Suprapubic skin (tissue), 4 donors: ENCODE results near the gene CEP57. TPM values are rescaled to one million over a fixed set of nuclear protein-coding genes. Genes with fewer than 3 reads are reported as not detected.
A peak's percentile ranks its signal among the peaks of the same experiment; 100 is the strongest.

ENCODE experiments used
- DNase-seq, 2 donors: peaks; one replicate each; pipeline ENCODE4 v3.0.0-alpha.2; 2019; ENCODE audit warnings: low spot score in 2 of 2
- H3K27ac ChIP-seq: fragments of 200-600 bp; sonication (generic); one replicate; pipeline ENCODE4 v1.5.1; 2019
- H3K27me3 ChIP-seq: fragments of 200-600 bp; sonication (generic); one replicate; pipeline ENCODE4 v1.5.1; 2019
- H3K36me3 ChIP-seq: fragments of 200-600 bp; sonication (generic); one replicate; pipeline ENCODE4 v1.5.1; 2019
- H3K4me1 ChIP-seq: fragments of 200-600 bp; sonication (generic); one replicate; pipeline ENCODE4 v1.5.1; 2019
- H3K4me3 ChIP-seq: fragments of 200-600 bp; sonication (generic); one replicate; pipeline ENCODE4 v1.5.1; 2019; ENCODE audit warnings: mild to moderate bottlenecking
- H3K9me3 ChIP-seq: fragments of 200-600 bp; sonication (generic); one replicate; pipeline ENCODE4 v1.5.1; 2019
- EP300 ChIP-seq: sonication (generic); formaldehyde crosslinking; IDR thresholded peaks from one replicate; pipeline ENCODE4 v1.6.1; 2017; ENCODE audit warnings: antibody characterized with exemption
- POLR2A ChIP-seq, 2 donors: fragments of 450-650 bp; IDR thresholded peaks; one replicate each; pipeline ENCODE4 v1.6.1; 2017; ENCODE audit warnings: antibody characterized with exemption in 2 of 2, mild to moderate bottlenecking in 2 of 2, moderate library complexity in 2 of 2
- POLR2AphosphoS5 ChIP-seq, 3 donors: sonication (generic); formaldehyde crosslinking; IDR thresholded peaks; one replicate each; pipeline ENCODE4 v1.6.1; 2017; ENCODE audit warnings: antibody characterized with exemption in 3 of 3
- WGBS: methylation state at CpG from one replicate; pipeline ENCODE4 v1.1.5; 2018; 5-methylcytosine and 5-hydroxymethylcytosine counted together
- total RNA-seq, 4 donors: library from RNA; depleted of rRNA; stranded (reverse); fragments of >200 nt; gene quantifications; one replicate each; pipeline ENCODE4 v1.1.0, GENCODE V29; 2016
- TF ChIP-seq, protein P1 (sequence below), 2 donors: fragments of 200-600 bp in 1 of 2; fragments of 450-650 bp in 1 of 2; sonication (generic) in 1 of 2; IDR thresholded peaks; one replicate each; pipeline ENCODE4 v1.5.1; 2016 to 2019; ENCODE audit warnings: antibody characterized with exemption in 2 of 2, mild to moderate bottlenecking in 1 of 2, moderate library complexity in 1 of 2

The CEP57 gene
- total RNA-seq, 4 donors from 2014 or later = 20.7 to 80.9 (median 30.1) TPM

DNA sequence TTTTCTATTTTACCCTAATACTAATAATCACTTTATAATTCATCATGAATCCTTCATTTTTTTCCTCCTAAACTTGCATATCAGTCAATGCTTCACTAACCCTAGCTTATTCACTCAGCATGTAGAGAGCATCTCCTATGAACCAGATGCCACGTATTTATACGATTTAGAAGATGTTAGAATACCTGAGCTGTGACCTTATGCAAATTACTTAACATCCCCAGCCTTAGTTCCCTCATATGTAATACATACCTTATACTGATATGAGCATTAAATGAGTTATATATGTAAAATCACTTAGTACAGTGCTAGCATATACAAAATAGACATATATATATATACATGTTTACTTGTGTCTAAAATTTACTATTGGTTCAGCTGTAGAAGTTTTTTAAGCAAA is 9.8 kb upstream of the CEP57 start:
- Histone ChIP-seq H3K36me3 (peaks cover 70% of the 10 kb centered on the region), H3K4me3 (no peak overlapping the region), H3K27me3 (no peaks in the 10 kb centered on the region), H3K4me1 (no peaks in the 10 kb centered on the region), H3K9me3 (no peaks in the 10 kb centered on the region), H3K27ac (no peak overlapping the region)
- WGBS = 89% methylated on average over 2 of the region's 2 CpGs
- no peak for TF ChIP-seq POLR2A (IDR thresholded peaks at IDR 0.05)
- TF ChIP-seq POLR2AphosphoS5 (IDR thresholded peaks at IDR 0.05) = no peak
- TF ChIP-seq, protein P1, sequence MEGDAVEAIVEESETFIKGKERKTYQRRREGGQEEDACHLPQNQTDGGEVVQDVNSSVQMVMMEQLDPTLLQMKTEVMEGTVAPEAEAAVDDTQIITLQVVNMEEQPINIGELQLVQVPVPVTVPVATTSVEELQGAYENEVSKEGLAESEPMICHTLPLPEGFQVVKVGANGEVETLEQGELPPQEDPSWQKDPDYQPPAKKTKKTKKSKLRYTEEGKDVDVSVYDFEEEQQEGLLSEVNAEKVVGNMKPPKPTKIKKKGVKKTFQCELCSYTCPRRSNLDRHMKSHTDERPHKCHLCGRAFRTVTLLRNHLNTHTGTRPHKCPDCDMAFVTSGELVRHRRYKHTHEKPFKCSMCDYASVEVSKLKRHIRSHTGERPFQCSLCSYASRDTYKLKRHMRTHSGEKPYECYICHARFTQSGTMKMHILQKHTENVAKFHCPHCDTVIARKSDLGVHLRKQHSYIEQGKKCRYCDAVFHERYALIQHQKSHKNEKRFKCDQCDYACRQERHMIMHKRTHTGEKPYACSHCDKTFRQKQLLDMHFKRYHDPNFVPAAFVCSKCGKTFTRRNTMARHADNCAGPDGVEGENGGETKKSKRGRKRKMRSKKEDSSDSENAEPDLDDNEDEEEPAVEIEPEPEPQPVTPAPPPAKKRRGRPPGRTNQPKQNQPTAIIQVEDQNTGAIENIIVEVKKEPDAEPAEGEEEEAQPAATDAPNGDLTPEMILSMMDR (IDR thresholded peaks at IDR 0.05) = no peak
- TF ChIP-seq EP300 = no peak
- no peak for DNase-seq

GRCh38 chr11:95788921-95789505 is 1.3 kb upstream of the CEP57 start:
- TF ChIP-seq EP300 = no peak
- TF ChIP-seq, protein P1 (IDR thresholded peaks at IDR 0.05) = no peak
- no peak for TF ChIP-seq POLR2A (IDR thresholded peaks at IDR 0.05)
- TF ChIP-seq POLR2AphosphoS5 (IDR thresholded peaks at IDR 0.05) = no peak
- no peak for DNase-seq
- under 1% methylated on average over 26 of the region's 34 CpGs for WGBS

GRCh38 chr11:95789506-95790122 is 684 bp upstream of the CEP57 start, which contains the start of gene FAM76B:
Gene FAM76B, minus strand, starts transcription at chr11:95789782. Its CDS starts 304 bp downstream, at chr11:95789478.
- no peaks in the 10 kb centered on the region for H3K27me3 ChIP-seq
- WGBS = 0% methylated on average over 17 of the region's 62 CpGs
- peak within 1 kb of the TSS; percentile 99 for H3K27ac ChIP-seq
- TF ChIP-seq, protein P1 (IDR thresholded peaks at IDR 0.05) = no peak
- TF ChIP-seq POLR2AphosphoS5 (IDR thresholded peaks at IDR 0.05) (peak; percentile 43 to 97 (median 93)), POLR2A (IDR thresholded peaks at IDR 0.05) (peak; percentile 73 to 90), EP300 (no peak)
- peak within 1 kb of the TSS; percentile 77 for H3K4me3 ChIP-seq
- no peaks in the 10 kb centered on the region for H3K9me3 ChIP-seq
- peaks cover 18% of the 10 kb centered on the region for H3K36me3 ChIP-seq
- H3K4me1 ChIP-seq = peaks cover 25% of the 10 kb centered on the region
- peak; percentile 98 for DNase-seq

More at GRCh38 chr11:95788921-95789505, 1.3 kb upstream of the CEP57 start:
- Histone ChIP-seq H3K4me3 (peak overlapping the region; percentile 77), H3K36me3 (peaks cover 24% of the 10 kb centered on the region), H3K27me3 (no peaks in the 10 kb centered on the region), H3K4me1 (peaks cover 25% of the 10 kb centered on the region), H3K9me3 (no peaks in the 10 kb centered on the region), H3K27ac (peak overlapping the region; percentile 99)

DNA sequence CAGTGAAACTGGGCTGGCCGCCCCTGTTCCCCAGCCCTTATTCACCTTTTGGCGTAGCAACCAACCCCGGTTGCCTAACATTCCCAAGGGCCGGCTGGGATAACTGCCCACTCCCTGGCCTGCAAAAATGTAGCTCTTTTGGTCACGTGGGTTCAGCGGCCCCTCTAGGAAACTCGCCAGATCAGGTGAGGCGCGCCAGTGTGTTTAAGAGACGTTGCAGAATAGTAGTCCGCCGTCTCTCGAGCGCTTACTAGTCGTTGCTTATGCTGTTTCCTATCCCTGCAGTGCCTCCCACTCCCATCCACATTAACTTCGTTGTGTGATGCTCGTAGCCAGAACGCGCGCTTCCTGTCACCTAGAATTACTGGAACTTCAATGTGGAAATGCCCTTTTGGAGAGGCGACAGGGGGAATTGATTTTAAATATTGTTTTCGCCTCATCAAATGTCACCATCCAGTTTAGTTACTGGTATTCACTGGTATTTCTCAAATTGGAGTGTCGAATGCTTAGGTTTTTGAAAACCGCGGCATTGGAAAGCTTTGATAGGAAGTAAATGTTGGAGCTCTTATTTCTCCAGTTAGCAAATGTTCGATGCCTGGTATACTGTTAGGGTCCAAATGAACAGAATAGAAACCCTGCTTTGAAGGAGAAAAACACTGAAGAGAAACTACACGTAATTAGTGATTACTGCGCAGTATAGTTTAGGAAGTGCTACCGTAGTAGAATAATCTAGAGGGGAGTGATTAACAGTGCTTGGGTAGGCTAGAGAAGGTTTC is 823 bp downstream of the CEP57 start:
- DNase-seq = peak; percentile 80 to 85
- Histone ChIP-seq H3K36me3 (peaks cover 10% of the 10 kb centered on the region), H3K27ac (peak overlapping the region; percentile 99), H3K27me3 (no peaks in the 10 kb centered on the region), H3K9me3 (no peaks in the 10 kb centered on the region), H3K4me3 (peak overlapping the region; percentile 77), H3K4me1 (peaks cover 25% of the 10 kb centered on the region)
- TF ChIP-seq, protein P1 (IDR thresholded peaks at IDR 0.05) = no peak
- TF ChIP-seq POLR2A (IDR thresholded peaks at IDR 0.05) = no peak
- no peak for TF ChIP-seq POLR2AphosphoS5 (IDR thresholded peaks at IDR 0.05)
- no peak for TF ChIP-seq EP300
- 9% methylated on average over 28 of the region's 29 CpGs for WGBS

DNA sequence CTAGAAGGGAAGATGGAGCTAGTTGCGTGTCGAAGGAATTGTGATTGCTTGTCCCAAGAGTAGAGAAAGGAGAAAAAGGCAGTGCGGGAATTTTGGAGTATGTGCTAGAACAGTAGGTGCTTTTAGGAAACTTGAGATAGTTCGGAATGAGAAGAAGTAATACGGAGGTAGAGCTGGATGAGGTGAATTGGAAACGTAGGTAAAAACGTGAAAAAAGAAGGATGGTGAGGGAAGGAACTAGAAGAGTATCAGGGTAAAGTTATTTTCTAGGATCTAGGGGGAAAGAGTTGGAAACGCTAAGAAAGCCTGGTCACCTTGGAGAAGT is 1.4 kb downstream of the CEP57 start:
- H3K4me1 ChIP-seq = peaks cover 25% of the 10 kb centered on the region
- 52% methylated on average over 8 of the region's 8 CpGs for WGBS
- H3K36me3 ChIP-seq = peaks cover 8% of the 10 kb centered on the region

More for the DNA sequence above, 1.4 kb downstream of the CEP57 start:
- Histone ChIP-seq H3K4me3 (peak overlapping the region; percentile 77), H3K9me3 (no peaks in the 10 kb centered on the region), H3K27me3 (no peaks in the 10 kb centered on the region), H3K27ac (no peak overlapping the region)
- TF ChIP-seq EP300 = no peak
- no peak for TF ChIP-seq POLR2AphosphoS5 (IDR thresholded peaks at IDR 0.05)
- TF ChIP-seq, protein P1 (IDR thresholded peaks at IDR 0.05) = no peak
- TF ChIP-seq POLR2A (IDR thresholded peaks at IDR 0.05) = no peak
- no peak for DNase-seq
